ENCODE results near the gene PSMA2. TPM values are rescaled to one million over a fixed set of nuclear protein-coding genes. Genes with fewer than 3 reads are reported as not detected.

The PSMA2 gene
- total and polyA plus RNA-seq, 2 experiments from 2014 or later, result 65.2 to 218 TPM

- Histone ChIP-seq H3K4me3 (no peak overlapping the region), H2AFZ (no peak overlapping the region), H3K36me3 (ENCODE audit: low read depth) (no peaks in the 10 kb centered on the region), H3K27me3 (replicated peaks; ENCODE audit: insufficient read depth) (no peaks in the 10 kb centered on the region), H3F3A (ENCODE audit: insufficient read depth) (peaks cover 7% of the 10 kb centered on the region), H3K9ac (no peak overlapping the region), H3K79me2 (ENCODE audit: insufficient read depth) (no peaks in the 10 kb centered on the region), H3K27ac (no peak overlapping the region), H3K9me3 (ENCODE audit: low read depth) (no peaks in the 10 kb centered on the region), H3K4me1 (ENCODE audit: insufficient read depth) (peaks cover 7% of the 10 kb centered on the region), H3K4me2 (ENCODE audit: unreplicated experiment) (no peak overlapping the region), H4K20me1 (ENCODE audit: insufficient read depth) (no peaks in the 10 kb centered on the region), H3K9me2 (ENCODE audit: insufficient read depth) (no peaks in the 10 kb centered on the region)
- TF ChIP-seq EZH2phosphoT487 (IDR thresholded peaks at IDR 0.05; ENCODE audit: insufficient read depth, low read depth) (no peak), EZH2 (IDR thresholded peaks at IDR 0.05; ENCODE audit: insufficient read depth, poor library complexity, severe bottlenecking) (no peak)
- no peak for DNase-seq
- in situ Hi-C loops (cut with MboI), result no loop called here
Observed at GRCh38 chr7:42978496-42978895, 46.5 kb upstream of the PSMA2 start.

GRCh38 chr7:42976371-42976770 lies 44.4 kb upstream of the PSMA2 start:
- Histone ChIP-seq H3K4me1 (ENCODE audit: insufficient read depth) (peaks cover 19% of the 10 kb centered on the region), H3K27ac (no peak overlapping the region), H3K4me2 (ENCODE audit: unreplicated experiment) (no peak overlapping the region), H3K79me2 (ENCODE audit: insufficient read depth) (no peaks in the 10 kb centered on the region), H3K36me3 (ENCODE audit: low read depth) (no peaks in the 10 kb centered on the region), H3K4me3 (no peak overlapping the region), H3K9me2 (ENCODE audit: insufficient read depth) (no peaks in the 10 kb centered on the region), H3K9me3 (ENCODE audit: low read depth) (no peaks in the 10 kb centered on the region), H3K27me3 (replicated peaks; ENCODE audit: insufficient read depth) (no peaks in the 10 kb centered on the region), H2AFZ (no peak overlapping the region), H3F3A (ENCODE audit: insufficient read depth) (peaks cover 24% of the 10 kb centered on the region), H3K9ac (no peak overlapping the region), H4K20me1 (ENCODE audit: insufficient read depth) (no peaks in the 10 kb centered on the region)
- in situ Hi-C loops (cut with MboI), result no loop called here
- no peak for DNase-seq
- 94 to 100% methylated on average over 3 of the region's 3 CpGs for WGBS, 2 experiments (ENCODE audit: low coverage in 1 of 2, low lambda C conversion rate in 2 of 2, missing lambda C conversion rate in 2 of 2)
- TF ChIP-seq EZH2phosphoT487 (IDR thresholded peaks at IDR 0.05; ENCODE audit: insufficient read depth, low read depth) (no peak), EZH2 (IDR thresholded peaks at IDR 0.05; ENCODE audit: insufficient read depth, poor library complexity, severe bottlenecking) (no peak)

DNA sequence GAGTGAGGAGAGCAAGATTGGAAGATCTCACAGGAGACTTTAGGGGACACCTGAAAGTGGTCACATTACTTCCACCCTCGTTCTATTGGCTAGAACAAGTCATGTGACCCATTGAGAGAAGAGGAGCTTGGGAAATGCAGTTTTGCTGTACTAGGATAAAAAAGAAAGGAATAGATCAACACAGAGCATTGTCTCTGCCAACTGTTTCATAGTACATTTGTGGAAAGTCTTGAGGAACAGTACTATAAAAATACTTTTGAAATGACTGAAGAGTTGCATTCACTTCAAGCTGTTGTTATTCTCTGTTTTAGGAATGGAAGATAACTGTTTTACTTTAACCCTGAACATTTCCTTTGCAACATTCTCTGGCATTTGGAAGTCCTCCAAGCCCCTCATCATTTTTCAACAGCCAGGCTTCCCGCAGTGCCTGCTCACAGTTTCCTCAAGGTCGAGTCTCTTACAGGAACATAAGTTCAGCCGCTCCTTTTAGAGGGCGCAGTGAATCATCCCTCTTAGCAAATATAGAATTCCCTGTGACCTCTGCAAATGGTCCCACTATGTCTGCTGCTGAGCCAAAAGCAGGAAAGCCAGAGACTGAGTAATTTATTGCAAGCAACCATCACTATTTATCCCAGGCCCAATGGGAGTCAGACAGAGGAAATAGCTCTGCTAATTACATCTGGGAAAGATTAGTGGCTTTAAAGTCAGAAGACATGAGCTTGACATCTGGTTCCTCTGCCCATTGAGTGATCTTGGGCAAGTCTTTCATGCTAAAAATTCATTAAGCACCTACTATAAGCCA lies 40.9 kb upstream of the PSMA2 start:
- Histone ChIP-seq H3K9me2 (ENCODE audit: insufficient read depth) (no peaks in the 10 kb centered on the region), H3K79me2 (ENCODE audit: insufficient read depth) (no peaks in the 10 kb centered on the region), H2AFZ (peak overlapping the region; percentile 66), H3K27ac (peak overlapping the region; percentile 70), H3K4me2 (ENCODE audit: unreplicated experiment) (peak overlapping the region; percentile 70), H3F3A (ENCODE audit: insufficient read depth) (peaks cover 24% of the 10 kb centered on the region), H4K20me1 (ENCODE audit: insufficient read depth) (no peaks in the 10 kb centered on the region), H3K9ac (peak overlapping the region; percentile 18; the same call in 1 of the 2 replicates), H3K9me3 (ENCODE audit: low read depth) (no peaks in the 10 kb centered on the region), H3K27me3 (replicated peaks; ENCODE audit: insufficient read depth) (no peaks in the 10 kb centered on the region), H3K36me3 (ENCODE audit: low read depth) (no peaks in the 10 kb centered on the region), H3K4me1 (ENCODE audit: insufficient read depth) (peaks cover 19% of the 10 kb centered on the region), H3K4me3 (peak overlapping the region; percentile 49)
- TF ChIP-seq EZH2phosphoT487 (IDR thresholded peaks at IDR 0.05; ENCODE audit: insufficient read depth, low read depth), result 0 out of 2 replicates have a peak, but pooled peaks have one; percentile 62
- no peak for TF ChIP-seq EZH2 (IDR thresholded peaks at IDR 0.05; ENCODE audit: insufficient read depth, poor library complexity, severe bottlenecking)
- WGBS, 2 experiments (ENCODE audit: low coverage in 1 of 2, low lambda C conversion rate in 2 of 2, missing lambda C conversion rate in 2 of 2), result 1 to 3% methylated on average over 5 of the region's 5 CpGs
- DNase-seq, result peak; percentile 98
- in situ Hi-C loops (cut with MboI), result no loop called here

- Histone ChIP-seq H3K79me2 (ENCODE audit: insufficient read depth) (no peaks in the 10 kb centered on the region), H3K4me1 (ENCODE audit: insufficient read depth) (peaks cover 18% of the 10 kb centered on the region), H2AFZ (no peak overlapping the region), H3K4me2 (ENCODE audit: unreplicated experiment) (no peak overlapping the region), H3K9me2 (ENCODE audit: insufficient read depth) (no peaks in the 10 kb centered on the region), H3K9me3 (ENCODE audit: low read depth) (no peaks in the 10 kb centered on the region), H4K20me1 (ENCODE audit: insufficient read depth) (no peaks in the 10 kb centered on the region), H3K27me3 (replicated peaks; ENCODE audit: insufficient read depth) (no peaks in the 10 kb centered on the region), H3K9ac (no peak overlapping the region), H3K27ac (no peak overlapping the region), H3K36me3 (ENCODE audit: low read depth) (no peaks in the 10 kb centered on the region), H3F3A (ENCODE audit: insufficient read depth) (peaks cover 15% of the 10 kb centered on the region), H3K4me3 (no peak overlapping the region)
- WGBS, 2 experiments (ENCODE audit: low coverage in 1 of 2, low lambda C conversion rate in 2 of 2, missing lambda C conversion rate in 2 of 2), result 94 to 100% methylated on average over 2 of the region's 2 CpGs
- TF ChIP-seq EZH2 (IDR thresholded peaks at IDR 0.05; ENCODE audit: insufficient read depth, poor library complexity, severe bottlenecking) (no peak), EZH2phosphoT487 (IDR thresholded peaks at IDR 0.05; ENCODE audit: insufficient read depth, low read depth) (no peak)
- in situ Hi-C loops (cut with MboI), result no loop called here
- DNase-seq, result no peak
Observed at GRCh38 chr7:42967391-42967790, 35.4 kb upstream of the PSMA2 start.
